DND-41 (cell line): ENCODE measurements around the gene FOXD2.

Experiments
- EZH2 ChIP-seq: IDR thresholded peaks from 3 replicates; pipeline ENCODE4 v1.6.1; 2012; ENCODE audit warnings: borderline replicate concordance, low read depth, mild to moderate bottlenecking, moderate library complexity, low read length, inconsistent platforms; ENCODE audit not compliant: severe bottlenecking
- TF ChIP-seq, protein P1 (sequence below): IDR thresholded peaks from 2 replicates; pipeline ENCODE4 v1.5.1; 2012; ENCODE audit warnings: borderline replicate concordance, low read length, moderate library complexity, mild to moderate bottlenecking; ENCODE audit not compliant: poor library complexity, severe bottlenecking; ENCODE audit errors: extremely low read depth

GRCh38 chr1:47393141-47393540 lies 44.7 kb upstream of the FOXD2 start:
- TF ChIP-seq, protein P1, sequence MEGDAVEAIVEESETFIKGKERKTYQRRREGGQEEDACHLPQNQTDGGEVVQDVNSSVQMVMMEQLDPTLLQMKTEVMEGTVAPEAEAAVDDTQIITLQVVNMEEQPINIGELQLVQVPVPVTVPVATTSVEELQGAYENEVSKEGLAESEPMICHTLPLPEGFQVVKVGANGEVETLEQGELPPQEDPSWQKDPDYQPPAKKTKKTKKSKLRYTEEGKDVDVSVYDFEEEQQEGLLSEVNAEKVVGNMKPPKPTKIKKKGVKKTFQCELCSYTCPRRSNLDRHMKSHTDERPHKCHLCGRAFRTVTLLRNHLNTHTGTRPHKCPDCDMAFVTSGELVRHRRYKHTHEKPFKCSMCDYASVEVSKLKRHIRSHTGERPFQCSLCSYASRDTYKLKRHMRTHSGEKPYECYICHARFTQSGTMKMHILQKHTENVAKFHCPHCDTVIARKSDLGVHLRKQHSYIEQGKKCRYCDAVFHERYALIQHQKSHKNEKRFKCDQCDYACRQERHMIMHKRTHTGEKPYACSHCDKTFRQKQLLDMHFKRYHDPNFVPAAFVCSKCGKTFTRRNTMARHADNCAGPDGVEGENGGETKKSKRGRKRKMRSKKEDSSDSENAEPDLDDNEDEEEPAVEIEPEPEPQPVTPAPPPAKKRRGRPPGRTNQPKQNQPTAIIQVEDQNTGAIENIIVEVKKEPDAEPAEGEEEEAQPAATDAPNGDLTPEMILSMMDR, result no peak
- TF ChIP-seq EZH2, result no peak
